Endothelial cell (in vitro differentiated cells): ENCODE data around the gene NACC1. TPM values are rescaled to one million over a fixed set of nuclear protein-coding genes. Genes with fewer than 3 reads are reported as not detected.
A peak's percentile ranks its signal among the peaks of the same experiment; 100 is the strongest.

ENCODE experiments used
- DNase-seq: peaks from one replicate; pipeline ENCODE4 v3.0.0; 2021; ENCODE audit warnings: low spot score
- H3K27ac Mint-ChIP-seq: one replicate; pipeline ENCODE4 v1.8.0; 2021; ENCODE audit warnings: mixed read lengths, inconsistent platforms; ENCODE audit not compliant: unreplicated experiment
- H3K27me3 Mint-ChIP-seq: one replicate; pipeline ENCODE4 v1.8.0; 2021; ENCODE audit warnings: mild to moderate bottlenecking, moderate library complexity, mixed read lengths, inconsistent platforms; ENCODE audit not compliant: unreplicated experiment
- H3K36me3 Mint-ChIP-seq: one replicate; pipeline ENCODE4 v1.8.0; 2021; ENCODE audit warnings: mild to moderate bottlenecking, low read depth, mixed read lengths, inconsistent platforms; ENCODE audit not compliant: unreplicated experiment
- H3K4me1 Mint-ChIP-seq: one replicate; pipeline ENCODE4 v1.8.0; 2021; ENCODE audit warnings: mild to moderate bottlenecking, mixed read lengths, inconsistent platforms; ENCODE audit not compliant: unreplicated experiment
- H3K4me3 Mint-ChIP-seq: one replicate; pipeline ENCODE4 v1.8.0; 2021; ENCODE audit warnings: mild to moderate bottlenecking, mixed read lengths, inconsistent platforms; ENCODE audit not compliant: unreplicated experiment
- H3K9me3 Mint-ChIP-seq: one replicate; pipeline ENCODE4 v1.8.0; 2021; ENCODE audit warnings: mixed read lengths, inconsistent platforms; ENCODE audit not compliant: unreplicated experiment
- total RNA-seq: library from RNA; stranded (reverse); fragmentation: NEBNext Ultra II Directional; extraction: Animal tissue kit (Norgen Biotek cat#: 25700); gene quantifications from one replicate; pipeline ENCODE4 v1.2.1, GENCODE V29; 2021; ENCODE audit not compliant: unreplicated experiment
- TF ChIP-seq, protein P1 (sequence below): fragments of 200-600 bp; sonication (generic); IDR thresholded peaks from one replicate; pipeline ENCODE4 v1.5.0; 2021; ENCODE audit warnings: antibody characterized with exemption; ENCODE audit not compliant: unreplicated experiment

The NACC1 gene
- total RNA-seq, 1 donor from 2014 or later, result 112 TPM

DNA sequence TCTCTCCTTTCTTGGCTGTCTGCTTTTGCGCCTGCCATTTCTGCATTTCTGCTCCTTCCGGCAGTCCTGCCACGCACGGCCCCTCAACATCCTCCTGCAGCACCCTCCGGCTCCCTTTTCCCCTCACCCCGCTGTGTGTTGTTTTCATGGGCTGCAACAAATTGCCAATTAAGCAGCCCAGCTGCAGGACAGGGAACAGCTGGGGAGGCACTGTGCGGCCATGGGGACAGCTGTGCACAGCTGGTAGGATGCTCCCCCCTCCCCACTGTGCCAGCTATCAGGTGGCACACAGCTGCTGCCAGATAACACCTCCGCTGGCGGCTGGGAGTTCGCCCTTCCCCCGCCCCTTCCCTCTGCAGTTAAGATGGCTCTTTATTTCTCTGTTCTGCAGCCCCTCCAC is 40.8 kb upstream of the NACC1 start:
- H3K4me1 Mint-ChIP-seq, result peaks cover 5% of the 10 kb centered on the region
- H3K27ac Mint-ChIP-seq, result peak overlapping the region; percentile 30
- TF ChIP-seq, protein P1, sequence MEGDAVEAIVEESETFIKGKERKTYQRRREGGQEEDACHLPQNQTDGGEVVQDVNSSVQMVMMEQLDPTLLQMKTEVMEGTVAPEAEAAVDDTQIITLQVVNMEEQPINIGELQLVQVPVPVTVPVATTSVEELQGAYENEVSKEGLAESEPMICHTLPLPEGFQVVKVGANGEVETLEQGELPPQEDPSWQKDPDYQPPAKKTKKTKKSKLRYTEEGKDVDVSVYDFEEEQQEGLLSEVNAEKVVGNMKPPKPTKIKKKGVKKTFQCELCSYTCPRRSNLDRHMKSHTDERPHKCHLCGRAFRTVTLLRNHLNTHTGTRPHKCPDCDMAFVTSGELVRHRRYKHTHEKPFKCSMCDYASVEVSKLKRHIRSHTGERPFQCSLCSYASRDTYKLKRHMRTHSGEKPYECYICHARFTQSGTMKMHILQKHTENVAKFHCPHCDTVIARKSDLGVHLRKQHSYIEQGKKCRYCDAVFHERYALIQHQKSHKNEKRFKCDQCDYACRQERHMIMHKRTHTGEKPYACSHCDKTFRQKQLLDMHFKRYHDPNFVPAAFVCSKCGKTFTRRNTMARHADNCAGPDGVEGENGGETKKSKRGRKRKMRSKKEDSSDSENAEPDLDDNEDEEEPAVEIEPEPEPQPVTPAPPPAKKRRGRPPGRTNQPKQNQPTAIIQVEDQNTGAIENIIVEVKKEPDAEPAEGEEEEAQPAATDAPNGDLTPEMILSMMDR, result no peak
- peaks cover 8% of the 10 kb centered on the region for H3K36me3 Mint-ChIP-seq
- H3K4me3 Mint-ChIP-seq, result no peak overlapping the region
- DNase-seq, result no peak
- no peaks in the 10 kb centered on the region for H3K9me3 Mint-ChIP-seq
- peaks cover 6% of the 10 kb centered on the region for H3K27me3 Mint-ChIP-seq

DNA sequence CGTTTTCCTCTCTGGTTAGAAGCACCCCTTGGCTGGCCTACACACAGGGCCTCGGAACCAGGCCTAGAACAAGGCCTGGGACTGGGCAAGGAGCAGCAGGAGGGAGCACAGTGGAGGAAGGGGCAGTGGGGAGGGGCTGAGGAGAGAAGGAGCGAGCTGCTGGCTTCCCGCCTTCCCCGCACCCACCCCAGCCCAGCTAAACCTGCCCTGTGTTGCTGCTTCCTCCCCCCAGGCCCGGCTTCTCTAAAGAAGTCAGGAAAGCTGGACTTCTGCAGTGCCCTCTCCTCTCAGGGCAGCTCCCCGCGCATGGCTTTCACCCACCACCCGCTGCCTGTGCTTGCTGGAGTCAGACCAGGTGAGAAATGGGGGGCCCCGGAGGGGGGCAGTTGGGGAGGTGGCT is 39.7 kb upstream of the NACC1 start:
- TF ChIP-seq, protein P1, result no peak
- H3K27me3 Mint-ChIP-seq, result peaks cover 7% of the 10 kb centered on the region
- peaks cover 8% of the 10 kb centered on the region for H3K36me3 Mint-ChIP-seq
- peaks cover 6% of the 10 kb centered on the region for H3K4me1 Mint-ChIP-seq
- no peak for DNase-seq
- no peak overlapping the region for H3K4me3 Mint-ChIP-seq
- no peak overlapping the region for H3K27ac Mint-ChIP-seq
- H3K9me3 Mint-ChIP-seq, result no peaks in the 10 kb centered on the region

DNA sequence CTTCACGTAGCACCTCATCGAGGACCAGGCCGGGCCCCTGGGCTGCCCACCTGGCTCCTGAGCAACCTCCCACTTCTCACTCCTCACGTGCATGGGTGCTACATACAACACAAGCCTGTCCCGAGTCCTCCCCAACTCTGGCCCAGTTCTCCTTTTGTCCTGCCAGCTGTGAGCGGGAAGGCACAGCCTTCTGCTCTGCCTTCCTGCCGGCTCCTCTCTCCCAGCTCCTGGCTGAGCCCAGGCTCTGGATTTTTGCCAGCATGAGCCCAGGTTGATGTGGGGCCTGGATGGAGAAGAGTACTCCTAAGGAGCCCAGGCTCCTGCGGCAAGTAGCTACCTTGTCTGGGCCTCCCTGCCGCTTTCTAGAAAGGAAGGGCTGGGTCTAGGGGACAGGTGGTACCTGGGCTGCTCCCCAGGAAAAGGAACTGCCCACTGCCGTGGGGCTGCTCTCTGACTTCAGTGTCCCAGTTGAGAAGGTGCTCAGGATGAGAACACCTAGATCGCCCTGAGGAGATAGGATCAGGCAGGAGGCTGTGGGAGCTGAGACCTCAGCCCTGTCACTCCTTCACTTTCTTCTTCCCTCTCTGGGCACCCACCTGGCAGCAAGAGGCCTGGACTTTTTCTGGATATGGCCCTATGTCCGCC is 39.0 kb upstream of the NACC1 start:
- Mint-ChIP-seq H3K9me3 (no peaks in the 10 kb centered on the region), H3K36me3 (peaks cover 8% of the 10 kb centered on the region), H3K27me3 (peaks cover 7% of the 10 kb centered on the region), H3K27ac (no peak overlapping the region), H3K4me1 (peaks cover 6% of the 10 kb centered on the region), H3K4me3 (no peak overlapping the region)
- DNase-seq, result no peak
- TF ChIP-seq, protein P1, result no peak

DNA sequence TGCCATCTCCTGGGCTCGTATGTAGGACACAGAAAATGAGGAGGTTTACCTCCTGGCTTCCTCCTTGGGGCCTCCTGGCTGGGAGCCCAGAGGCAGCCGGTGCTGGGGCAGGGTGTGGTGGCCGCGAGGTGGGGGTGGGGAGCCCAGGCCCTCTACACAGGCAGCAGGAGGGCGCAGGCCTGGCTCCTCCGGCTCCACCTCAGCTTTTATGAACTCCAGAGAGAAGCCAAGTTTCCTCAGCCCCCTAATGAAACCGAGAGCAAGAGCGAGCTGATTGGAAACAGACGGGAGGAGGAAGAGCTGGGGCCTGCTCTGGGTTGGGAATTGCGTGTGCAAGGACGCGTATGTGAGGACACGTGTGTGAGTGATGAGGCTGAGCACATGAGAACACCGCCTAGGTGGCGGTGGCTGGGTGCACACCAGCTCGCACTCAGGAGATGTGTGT is 38.5 kb upstream of the NACC1 start:
- H3K27me3 Mint-ChIP-seq, result peaks cover 6% of the 10 kb centered on the region
- no peak for DNase-seq
- H3K4me1 Mint-ChIP-seq, result peaks cover 6% of the 10 kb centered on the region
- H3K27ac Mint-ChIP-seq, result no peak overlapping the region
- TF ChIP-seq, protein P1, result no peak
- H3K36me3 Mint-ChIP-seq, result peaks cover 11% of the 10 kb centered on the region
- no peaks in the 10 kb centered on the region for H3K9me3 Mint-ChIP-seq
- H3K4me3 Mint-ChIP-seq, result no peak overlapping the region

DNA sequence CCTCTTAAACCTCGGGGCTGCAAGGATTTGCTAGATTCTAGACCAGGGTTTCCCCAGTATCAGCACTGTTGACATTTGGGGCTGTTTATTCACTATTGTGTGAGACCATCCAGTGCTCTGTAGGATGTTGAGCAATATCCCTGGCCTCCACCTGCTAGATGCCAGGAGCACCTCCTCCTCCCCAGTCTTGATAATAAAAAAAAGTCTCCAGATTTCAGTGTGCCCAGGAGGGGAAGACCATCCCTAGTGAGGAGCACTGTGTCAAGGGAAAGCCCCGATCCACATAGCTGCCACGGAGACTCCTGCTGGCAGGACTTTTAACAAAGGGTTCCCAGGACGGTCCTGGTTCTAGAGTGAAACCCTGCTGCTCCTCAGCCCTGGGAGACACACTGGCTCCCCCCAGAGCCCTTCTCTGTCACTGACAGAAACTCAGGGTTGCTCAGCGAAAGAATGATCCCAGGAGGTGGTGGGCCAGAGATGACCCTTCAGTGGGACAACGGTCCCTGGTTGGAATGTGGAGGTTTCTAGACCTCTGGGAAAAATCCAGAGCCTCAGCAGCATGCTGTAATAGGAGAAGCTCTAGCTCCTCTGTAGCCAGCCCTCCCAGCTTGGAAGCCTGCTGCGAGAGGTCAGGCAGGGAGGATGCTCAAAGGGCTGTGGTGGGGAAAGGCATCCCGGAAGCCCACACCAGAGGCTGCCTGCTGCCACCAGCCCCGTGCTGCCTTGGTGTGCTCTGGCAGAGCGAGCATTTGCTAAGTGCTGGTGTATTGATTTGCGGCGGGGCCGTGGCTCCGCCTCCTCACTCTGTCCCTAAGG is 35.7 kb upstream of the NACC1 start:
- DNase-seq, result peak; percentile 57
- no peak overlapping the region for H3K4me3 Mint-ChIP-seq
- peaks cover 10% of the 10 kb centered on the region for H3K27me3 Mint-ChIP-seq
- TF ChIP-seq, protein P1, result no peak
- peaks cover 13% of the 10 kb centered on the region for H3K36me3 Mint-ChIP-seq
- no peaks in the 10 kb centered on the region for H3K9me3 Mint-ChIP-seq
- peaks cover 14% of the 10 kb centered on the region for H3K4me1 Mint-ChIP-seq
- no peak overlapping the region for H3K27ac Mint-ChIP-seq
